T-helper 17 cell (primary cell): ENCODE measurements around the gene EGFL6. TPM values are rescaled to one million over a fixed set of nuclear protein-coding genes. Genes with fewer than 3 reads are reported as not detected.

Experiments
- ATAC-seq: fragments of 150-1000 bp; cut with Tn5 transposase; 2 replicates; pipeline ENCODE4 v1.10.0; 2021; ENCODE audit warnings: mild to moderate bottlenecking, moderate library complexity
- DNase-seq, 3 donors: peaks; one replicate each; pipeline versions ENCODE4 v3.0.0 to v3.0.0-alpha.2; 2020 to 2021
- H3K9me3 ChIP-seq: one replicate; pipeline ENCODE4 v1.7.0; 2013; ENCODE audit warnings: low read length, mild to moderate bottlenecking; ENCODE audit not compliant: control insufficient read depth, poor library complexity, severe bottlenecking
- H3K27ac Mint-ChIP-seq: one replicate; pipeline ENCODE4 v1.8.0; 2022; ENCODE audit warnings: mild to moderate bottlenecking, moderate library complexity, mixed read lengths
- H3K27me3 Mint-ChIP-seq: one replicate; pipeline ENCODE4 v1.8.0; 2022; ENCODE audit warnings: mixed read lengths
- H3K36me3 Mint-ChIP-seq: one replicate; pipeline ENCODE4 v1.8.0; 2022; ENCODE audit warnings: low read depth, mixed read lengths
- H3K4me1 Mint-ChIP-seq: one replicate; pipeline ENCODE4 v1.8.0; 2022; ENCODE audit warnings: mild to moderate bottlenecking, mixed read lengths
- H3K4me3 Mint-ChIP-seq: one replicate; pipeline ENCODE4 v1.8.0; 2022; ENCODE audit warnings: mild to moderate bottlenecking, moderate library complexity, mixed read lengths
- total RNA-seq, 4 donors: library from RNA in 2 of 4; stranded (reverse) in 2 of 4; gene quantifications; one replicate each; pipeline ENCODE4 v1.2.3 and lab custom pipeline; 2022 to 2026

EGFL6 gene
- total RNA-seq (not detected), total RNA-seq (lab: John Stamatoyannopoulos, UW) (0 reads per million in 2 donors)

- no peaks in the 10 kb centered on the region for H3K9me3 ChIP-seq
- DNase-seq = no peak
- ATAC-seq = no peak
- H3K4me1 Mint-ChIP-seq = no peaks in the 10 kb centered on the region
- peaks cover 23% of the 10 kb centered on the region for H3K27me3 Mint-ChIP-seq
- H3K27ac Mint-ChIP-seq = no peak within 1 kb of the TSS
- H3K36me3 Mint-ChIP-seq = no peaks in the 10 kb centered on the region
- H3K4me3 Mint-ChIP-seq = peak within 1 kb of the TSS; percentile 70
Measured at GRCh38 chrX:13569479-13570260, at the start of gene EGFL6. Gene EGFL6, plus strand, starts transcription at chrX:13569601. Its CDS starts 261 bp downstream, at chrX:13569862.

GRCh38 chrX:13520351-13520750, 49.0 kb upstream of the EGFL6 start:
- H3K4me3 Mint-ChIP-seq = no peak overlapping the region
- H3K4me1 Mint-ChIP-seq = no peaks in the 10 kb centered on the region
- no peaks in the 10 kb centered on the region for H3K36me3 Mint-ChIP-seq
- no peak overlapping the region for H3K27ac Mint-ChIP-seq
- no peak for ATAC-seq
- H3K27me3 Mint-ChIP-seq = peaks cover 5% of the 10 kb centered on the region
- no peak for DNase-seq
- H3K9me3 ChIP-seq = no peaks in the 10 kb centered on the region

- no peak overlapping the region for H3K4me3 Mint-ChIP-seq
- ATAC-seq = no peak
- DNase-seq = no peak
- peaks cover 5% of the 10 kb centered on the region for H3K27me3 Mint-ChIP-seq
- no peaks in the 10 kb centered on the region for H3K36me3 Mint-ChIP-seq
- H3K4me1 Mint-ChIP-seq = no peaks in the 10 kb centered on the region
- H3K27ac Mint-ChIP-seq = no peak overlapping the region
- no peaks in the 10 kb centered on the region for H3K9me3 ChIP-seq
Measured at GRCh38 chrX:13520936-13521335, 48.5 kb upstream of the EGFL6 start.

GRCh38 chrX:13522811-13523210, 46.6 kb upstream of the EGFL6 start:
- no peak overlapping the region for H3K4me3 Mint-ChIP-seq
- peaks cover 5% of the 10 kb centered on the region for H3K27me3 Mint-ChIP-seq
- ATAC-seq = no peak
- DNase-seq = no peak
- H3K36me3 Mint-ChIP-seq = no peaks in the 10 kb centered on the region
- no peak overlapping the region for H3K27ac Mint-ChIP-seq
- no peaks in the 10 kb centered on the region for H3K9me3 ChIP-seq
- no peaks in the 10 kb centered on the region for H3K4me1 Mint-ChIP-seq

GRCh38 chrX:13533726-13534125, 35.7 kb upstream of the EGFL6 start:
- DNase-seq (no peak), ATAC-seq (no peak)
- H3K27ac Mint-ChIP-seq = no peak overlapping the region
- H3K4me3 Mint-ChIP-seq = no peak overlapping the region
- no peaks in the 10 kb centered on the region for H3K4me1 Mint-ChIP-seq
- H3K27me3 Mint-ChIP-seq = peaks cover 10% of the 10 kb centered on the region
- H3K9me3 ChIP-seq = peaks cover 3% of the 10 kb centered on the region
- no peaks in the 10 kb centered on the region for H3K36me3 Mint-ChIP-seq

- no peaks in the 10 kb centered on the region for H3K4me1 Mint-ChIP-seq
- ATAC-seq = no peak
- no peak for DNase-seq
- no peak overlapping the region for H3K27ac Mint-ChIP-seq
- peaks cover 3% of the 10 kb centered on the region for H3K9me3 ChIP-seq
- no peak overlapping the region for H3K4me3 Mint-ChIP-seq
- H3K27me3 Mint-ChIP-seq = peaks cover 10% of the 10 kb centered on the region
- H3K36me3 Mint-ChIP-seq = no peaks in the 10 kb centered on the region
Measured at GRCh38 chrX:13535376-13536165, 33.8 kb upstream of the EGFL6 start.

- DNase-seq = no peak
- ATAC-seq = no peak
- no peaks in the 10 kb centered on the region for H3K4me1 Mint-ChIP-seq
Measured at GRCh38 chrX:13536551-13536950, 32.9 kb upstream of the EGFL6 start.

GRCh38 chrX:13538414-13538813, 31.0 kb upstream of the EGFL6 start:
- no peaks in the 10 kb centered on the region for H3K36me3 Mint-ChIP-seq
- no peaks in the 10 kb centered on the region for H3K9me3 ChIP-seq
- no peak overlapping the region for H3K27ac Mint-ChIP-seq
- no peaks in the 10 kb centered on the region for H3K4me1 Mint-ChIP-seq
- no peaks in the 10 kb centered on the region for H3K27me3 Mint-ChIP-seq
- DNase-seq = no peak
- no peak overlapping the region for H3K4me3 Mint-ChIP-seq
- no peak for ATAC-seq

More at GRCh38 chrX:13536551-13536950, 32.9 kb upstream of the EGFL6 start:
- no peak overlapping the region for H3K27ac Mint-ChIP-seq
- H3K27me3 Mint-ChIP-seq = peaks cover 7% of the 10 kb centered on the region
- peaks cover 3% of the 10 kb centered on the region for H3K9me3 ChIP-seq
- no peak overlapping the region for H3K4me3 Mint-ChIP-seq
- no peaks in the 10 kb centered on the region for H3K36me3 Mint-ChIP-seq

- DNase-seq (no peak), ATAC-seq (no peak)
- H3K27me3 Mint-ChIP-seq = no peaks in the 10 kb centered on the region
- H3K36me3 Mint-ChIP-seq = no peaks in the 10 kb centered on the region
- H3K27ac Mint-ChIP-seq = no peak overlapping the region
- no peaks in the 10 kb centered on the region for H3K9me3 ChIP-seq
- no peaks in the 10 kb centered on the region for H3K4me1 Mint-ChIP-seq
- no peak overlapping the region for H3K4me3 Mint-ChIP-seq
Measured at GRCh38 chrX:13540602-13541001, 28.8 kb upstream of the EGFL6 start.

- Mint-ChIP-seq H3K36me3 (no peaks in the 10 kb centered on the region), H3K27ac (no peak overlapping the region), H3K27me3 (peaks cover 8% of the 10 kb centered on the region), H3K4me1 (peaks cover 6% of the 10 kb centered on the region), H3K4me3 (no peak overlapping the region)
- DNase-seq = no peak
- no peak for ATAC-seq
- no peaks in the 10 kb centered on the region for H3K9me3 ChIP-seq
Measured at GRCh38 chrX:13545726-13546125, 23.7 kb upstream of the EGFL6 start.

- Mint-ChIP-seq H3K4me3 (no peak overlapping the region), H3K27ac (no peak overlapping the region), H3K36me3 (no peaks in the 10 kb centered on the region), H3K4me1 (peaks cover 6% of the 10 kb centered on the region), H3K27me3 (peaks cover 8% of the 10 kb centered on the region)
- no peaks in the 10 kb centered on the region for H3K9me3 ChIP-seq
- DNase-seq (no peak), ATAC-seq (no peak)
Measured at GRCh38 chrX:13547671-13548070, 21.7 kb upstream of the EGFL6 start.

GRCh38 chrX:13550346-13550745, 19.1 kb upstream of the EGFL6 start:
- Mint-ChIP-seq H3K36me3 (no peaks in the 10 kb centered on the region), H3K27ac (no peak overlapping the region), H3K4me3 (no peak overlapping the region), H3K27me3 (peaks cover 8% of the 10 kb centered on the region), H3K4me1 (peaks cover 6% of the 10 kb centered on the region)
- no peak for ATAC-seq
- DNase-seq = no peak
- H3K9me3 ChIP-seq = no peaks in the 10 kb centered on the region

- no peak overlapping the region for H3K4me3 Mint-ChIP-seq
- H3K4me1 Mint-ChIP-seq = peaks cover 6% of the 10 kb centered on the region
- ATAC-seq (no peak), DNase-seq (no peak)
- no peaks in the 10 kb centered on the region for H3K36me3 Mint-ChIP-seq
- H3K27me3 Mint-ChIP-seq = peaks cover 8% of the 10 kb centered on the region
- H3K9me3 ChIP-seq = no peaks in the 10 kb centered on the region
- no peak overlapping the region for H3K27ac Mint-ChIP-seq
Measured at GRCh38 chrX:13551610-13552009, 17.8 kb upstream of the EGFL6 start.
